ENCODE results near the gene ACTR5. TPM values are rescaled to one million over a fixed set of nuclear protein-coding genes. Genes with fewer than 3 reads are reported as not detected.

The ACTR5 gene
- total RNA-seq, 1 experiment from 2014 or later: 18.3 TPM

DNA sequence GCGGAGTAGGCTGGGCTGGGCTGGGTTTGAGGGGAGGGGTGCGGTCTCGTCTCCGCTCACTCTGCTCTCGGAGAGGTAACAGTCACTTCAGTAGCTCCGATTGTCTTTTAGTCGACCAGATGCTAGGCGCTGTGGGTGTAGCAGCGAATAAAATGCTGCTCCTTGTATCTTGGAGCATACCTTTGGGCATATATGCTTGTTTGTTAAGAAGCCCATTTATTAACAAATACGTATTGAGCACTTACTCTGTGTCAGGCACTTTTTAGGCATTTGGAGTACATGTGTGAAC lies 545 bp downstream of the ACTR5 start:
- H3K36me3 ChIP-seq (ENCODE audit: low read depth, low read length): peaks cover 16% of the 10 kb centered on the region
- H3K9ac ChIP-seq (ENCODE audit: low read length): peak overlapping the region; percentile 85
- H4K20me1 ChIP-seq (ENCODE audit: low read length): 0 out of 2 replicates have a peak, but pooled peaks cover 5% of the 10 kb centered on the region
- DNase-seq (peak; percentile 61), ATAC-seq (peak; percentile 67)
- CTCF ChIA-PET: no interaction called here
- peaks cover 17% of the 10 kb centered on the region for H3K79me2 ChIP-seq (ENCODE audit: low read length)
- peaks cover 6% of the 10 kb centered on the region; the same call in 1 of the 2 replicates for H3K27me3 ChIP-seq (ENCODE audit: low read length)
- peak overlapping the region; percentile 94 for H3K4me3 ChIP-seq (ENCODE audit: low read length)
- H3K9me3 ChIP-seq (ENCODE audit: low read length): no peaks in the 10 kb centered on the region
- H3K9me2 ChIP-seq (replicated peaks; ENCODE audit: low read length): no peaks in the 10 kb centered on the region
- TF ChIP-seq EZH2 (IDR thresholded peaks at IDR 0.05; ENCODE audit: low read length, unreplicated experiment) (no peak), EZH2phosphoT487 (IDR thresholded peaks at IDR 0.05; ENCODE audit: borderline replicate concordance, low read length) (no peak)
- TF ChIP-seq, protein P1, sequence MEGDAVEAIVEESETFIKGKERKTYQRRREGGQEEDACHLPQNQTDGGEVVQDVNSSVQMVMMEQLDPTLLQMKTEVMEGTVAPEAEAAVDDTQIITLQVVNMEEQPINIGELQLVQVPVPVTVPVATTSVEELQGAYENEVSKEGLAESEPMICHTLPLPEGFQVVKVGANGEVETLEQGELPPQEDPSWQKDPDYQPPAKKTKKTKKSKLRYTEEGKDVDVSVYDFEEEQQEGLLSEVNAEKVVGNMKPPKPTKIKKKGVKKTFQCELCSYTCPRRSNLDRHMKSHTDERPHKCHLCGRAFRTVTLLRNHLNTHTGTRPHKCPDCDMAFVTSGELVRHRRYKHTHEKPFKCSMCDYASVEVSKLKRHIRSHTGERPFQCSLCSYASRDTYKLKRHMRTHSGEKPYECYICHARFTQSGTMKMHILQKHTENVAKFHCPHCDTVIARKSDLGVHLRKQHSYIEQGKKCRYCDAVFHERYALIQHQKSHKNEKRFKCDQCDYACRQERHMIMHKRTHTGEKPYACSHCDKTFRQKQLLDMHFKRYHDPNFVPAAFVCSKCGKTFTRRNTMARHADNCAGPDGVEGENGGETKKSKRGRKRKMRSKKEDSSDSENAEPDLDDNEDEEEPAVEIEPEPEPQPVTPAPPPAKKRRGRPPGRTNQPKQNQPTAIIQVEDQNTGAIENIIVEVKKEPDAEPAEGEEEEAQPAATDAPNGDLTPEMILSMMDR (conservative IDR thresholded peaks at IDR 0.05; ENCODE audit: low read depth, low read length): no peak
- peak overlapping the region; percentile 96 for H3K4me2 ChIP-seq (ENCODE audit: low read length)
- BruUV-seq (replicated peaks): no TSS peak
- no peak overlapping the region for H3K27ac ChIP-seq (ENCODE audit: low read length)
- peaks cover 17% of the 10 kb centered on the region; the same call in 1 of the 2 replicates for H3K4me1 ChIP-seq (ENCODE audit: insufficient read depth, low read length)
- H2AFZ ChIP-seq (ENCODE audit: low read length): peak overlapping the region; percentile 99
- POLR2A ChIA-PET (ENCODE audit: unreplicated experiment): no interaction called here
- H3F3A ChIP-seq (ENCODE audit: low read length, unreplicated experiment): no peaks in the 10 kb centered on the region
- intact Hi-C loops (cut with micrococcal nuclease): no loop called here

DNA sequence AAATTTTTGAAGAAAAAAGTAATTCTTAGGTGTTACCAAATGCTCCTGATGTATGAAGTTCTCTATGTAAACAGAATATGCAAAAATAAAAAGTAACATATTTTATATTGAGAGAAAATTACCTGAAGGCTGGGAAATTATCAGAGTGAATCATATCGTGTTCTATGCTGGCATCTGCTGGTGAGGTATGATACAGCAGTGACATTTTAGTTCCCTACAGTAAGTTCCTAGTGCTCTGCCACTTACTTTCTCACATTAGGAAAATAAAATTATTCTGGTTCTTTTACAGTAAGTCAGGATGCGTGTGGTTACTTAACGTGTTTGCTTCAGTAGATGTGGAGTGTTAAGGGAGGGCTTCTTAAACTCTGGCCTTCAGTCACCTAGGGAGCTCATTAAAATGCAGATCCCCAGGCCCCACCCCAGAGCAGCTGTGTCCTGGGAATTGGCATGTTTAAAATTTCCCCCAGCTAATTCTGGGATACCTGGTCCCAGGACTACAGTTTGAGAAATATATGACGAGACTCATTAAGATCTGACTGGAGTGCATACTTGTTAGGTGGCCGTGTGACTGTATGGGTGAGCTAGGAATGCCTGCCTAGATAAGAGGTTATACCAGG lies 3.2 kb downstream of the ACTR5 start:
- peak; percentile 68 for DNase-seq
- Histone ChIP-seq H3K9me2 (replicated peaks; ENCODE audit: low read length) (no peaks in the 10 kb centered on the region), H3K9ac (ENCODE audit: low read length) (no peak overlapping the region), H3K36me3 (ENCODE audit: low read depth, low read length) (peaks cover 31% of the 10 kb centered on the region), H3K4me2 (ENCODE audit: low read length) (no peak overlapping the region), H3K4me3 (ENCODE audit: low read length) (no peak overlapping the region), H3K79me2 (ENCODE audit: low read length) (peaks cover 17% of the 10 kb centered on the region), H2AFZ (ENCODE audit: low read length) (no peak overlapping the region), H3K27ac (ENCODE audit: low read length) (no peak overlapping the region), H3K27me3 (ENCODE audit: low read length) (no peaks in the 10 kb centered on the region), H3F3A (ENCODE audit: low read length, unreplicated experiment) (no peaks in the 10 kb centered on the region), H3K9me3 (ENCODE audit: low read length) (no peaks in the 10 kb centered on the region), H4K20me1 (ENCODE audit: low read length) (0 out of 2 replicates have a peak, but pooled peaks cover 5% of the 10 kb centered on the region), H3K4me1 (ENCODE audit: insufficient read depth, low read length) (peaks cover 17% of the 10 kb centered on the region; the same call in 1 of the 2 replicates)
- ATAC-seq: no peak
- BruUV-seq (replicated peaks): no TSS peak
- POLR2A ChIA-PET (ENCODE audit: unreplicated experiment): no interaction called here
- TF ChIP-seq EZH2phosphoT487 (IDR thresholded peaks at IDR 0.05; ENCODE audit: borderline replicate concordance, low read length): no peak
- TF ChIP-seq, protein P1 (conservative IDR thresholded peaks at IDR 0.05; ENCODE audit: low read depth, low read length): peak; percentile 84
- intact Hi-C loops (cut with micrococcal nuclease): loop anchor here (1.0 to 5.0 kb wide), 3 partner anchors 105 to 141 kb away; no protein-coding TSS in a partner anchor
- CTCF ChIA-PET: interaction anchor here (1.0 kb wide), 1 partner anchor 13 kb away, joined by 4 read pairs; no protein-coding TSS in a partner anchor

DNA sequence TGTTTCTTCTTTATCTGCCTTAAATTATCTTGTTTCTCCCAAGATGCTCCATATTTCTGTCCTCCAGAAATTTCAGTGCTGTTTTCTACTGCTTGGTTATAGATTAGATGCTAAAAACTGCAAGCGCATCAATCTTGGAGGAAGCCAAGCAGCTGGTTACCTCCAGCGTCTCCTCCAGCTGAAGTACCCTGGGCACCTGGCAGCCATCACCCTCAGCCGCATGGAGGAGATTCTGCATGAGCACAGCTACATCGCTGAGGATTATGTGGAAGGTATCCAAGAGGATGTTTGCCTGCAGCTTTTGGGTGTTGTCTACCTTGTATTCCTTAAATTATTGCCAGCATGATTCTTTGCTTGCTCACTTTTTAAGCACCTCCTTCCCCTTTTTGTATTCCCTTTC lies 3.8 kb downstream of the ACTR5 start:
- Histone ChIP-seq H3K27ac (ENCODE audit: low read length) (no peak overlapping the region), H3F3A (ENCODE audit: low read length, unreplicated experiment) (no peaks in the 10 kb centered on the region), H3K9me2 (replicated peaks; ENCODE audit: low read length) (no peaks in the 10 kb centered on the region), H3K4me3 (ENCODE audit: low read length) (no peak overlapping the region), H3K9me3 (ENCODE audit: low read length) (no peaks in the 10 kb centered on the region), H2AFZ (ENCODE audit: low read length) (no peak overlapping the region), H4K20me1 (ENCODE audit: low read length) (0 out of 2 replicates have a peak, but pooled peaks cover 5% of the 10 kb centered on the region), H3K79me2 (ENCODE audit: low read length) (peaks cover 17% of the 10 kb centered on the region), H3K36me3 (ENCODE audit: low read depth, low read length) (peaks cover 31% of the 10 kb centered on the region), H3K4me1 (ENCODE audit: insufficient read depth, low read length) (peaks cover 17% of the 10 kb centered on the region; the same call in 1 of the 2 replicates), H3K4me2 (ENCODE audit: low read length) (no peak overlapping the region), H3K9ac (ENCODE audit: low read length) (no peak overlapping the region), H3K27me3 (ENCODE audit: low read length) (no peaks in the 10 kb centered on the region)
- DNase-seq: no peak
- TF ChIP-seq EZH2phosphoT487 (IDR thresholded peaks at IDR 0.05; ENCODE audit: borderline replicate concordance, low read length): no peak
- TF ChIP-seq, protein P1 (conservative IDR thresholded peaks at IDR 0.05; ENCODE audit: low read depth, low read length): no peak
- TF ChIP-seq EZH2 (IDR thresholded peaks at IDR 0.05; ENCODE audit: low read length, unreplicated experiment): no peak
- no TSS peak for BruUV-seq (replicated peaks)
- POLR2A ChIA-PET (ENCODE audit: unreplicated experiment): no interaction called here
- CTCF ChIA-PET: interaction anchor here (0.7 to 1.1 kb wide), 3 partner anchors 12 to 106 kb away, joined by 3 to 4 read pairs (median 4); no protein-coding TSS in a partner anchor
- no peak for ATAC-seq
- intact Hi-C loops (cut with micrococcal nuclease): loop anchor here (5.0 kb wide), 2 partner anchors 120 to 140 kb away; no protein-coding TSS in a partner anchor
